ENCODE results near the gene CPE.
A peak's percentile ranks its signal among the peaks of the same experiment; 100 is the strongest.
"Not testable (repeated sequence)": the region's sequence is repeated elsewhere in the genome, so short reads cannot be mapped to it uniquely, and the experiment has no call there.

The CPE gene

DNA sequence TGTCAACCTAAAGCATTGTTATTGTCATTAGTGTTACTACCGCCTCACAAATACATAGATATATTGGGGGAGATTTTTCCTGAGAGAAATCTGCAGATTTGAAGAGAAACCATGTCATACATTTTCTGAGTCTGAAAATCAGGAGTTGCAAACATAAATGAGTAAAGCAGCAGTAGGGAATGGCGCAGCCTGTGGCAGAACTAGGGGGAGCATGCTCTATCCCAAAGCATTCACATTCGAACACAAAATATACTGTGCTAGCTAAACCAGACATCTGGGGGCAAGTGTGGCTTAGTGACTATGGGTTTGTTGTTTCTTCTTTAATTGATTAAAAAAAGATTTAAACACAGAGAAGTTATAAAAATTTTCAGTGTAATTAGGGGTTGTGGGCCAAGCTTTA lies 83.2 kb downstream of the CPE start:
- no peak for DNase-seq (ENCODE audit: low spot score)

DNA sequence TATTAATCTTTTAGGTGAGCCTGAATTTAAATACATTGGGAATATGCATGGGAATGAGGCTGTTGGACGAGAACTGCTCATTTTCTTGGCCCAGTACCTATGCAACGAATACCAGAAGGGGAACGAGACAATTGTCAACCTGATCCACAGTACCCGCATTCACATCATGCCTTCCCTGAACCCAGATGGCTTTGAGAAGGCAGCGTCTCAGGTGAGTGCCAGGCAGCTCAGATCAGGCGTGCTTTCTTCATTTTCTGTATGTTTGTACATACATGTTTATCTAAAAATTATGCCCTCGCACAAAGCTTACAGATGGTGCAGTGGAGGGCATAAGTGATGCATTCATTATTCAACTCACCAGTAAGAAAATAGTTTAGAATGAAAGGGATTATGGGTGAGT lies 85.6 kb downstream of the CPE start:
- DNase-seq (ENCODE audit: low spot score) = no peak

GRCh38 chr4:165464813-165465381 lies 86.1 kb downstream of the CPE start:
- DNase-seq (ENCODE audit: low spot score) = peak; percentile 63

DNA sequence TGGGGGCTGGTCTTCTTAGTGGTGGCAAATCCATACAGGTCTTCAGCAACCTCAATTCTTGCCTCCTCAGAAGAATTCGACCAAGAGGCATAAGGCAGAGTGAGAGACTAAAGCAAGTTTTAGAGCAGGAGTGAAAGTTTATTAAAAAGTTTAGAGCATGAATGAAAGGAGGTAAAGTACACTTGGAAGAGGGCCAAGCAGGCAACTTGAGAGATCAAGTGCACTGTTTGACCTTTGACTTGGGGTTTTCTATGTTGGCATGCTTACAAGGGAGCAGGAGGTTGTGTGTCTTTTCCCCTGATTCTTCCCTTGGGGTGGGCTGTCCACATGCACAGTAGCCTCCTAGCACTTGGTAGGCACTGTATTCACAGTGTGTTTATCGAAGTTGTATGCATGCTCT lies 91.2 kb downstream of the CPE start:
- DNase-seq (ENCODE audit: low spot score) = no peak

GRCh38 chr4:165472943-165473676 lies 94.3 kb downstream of the CPE start:
- no peak for DNase-seq (ENCODE audit: low spot score)

DNA sequence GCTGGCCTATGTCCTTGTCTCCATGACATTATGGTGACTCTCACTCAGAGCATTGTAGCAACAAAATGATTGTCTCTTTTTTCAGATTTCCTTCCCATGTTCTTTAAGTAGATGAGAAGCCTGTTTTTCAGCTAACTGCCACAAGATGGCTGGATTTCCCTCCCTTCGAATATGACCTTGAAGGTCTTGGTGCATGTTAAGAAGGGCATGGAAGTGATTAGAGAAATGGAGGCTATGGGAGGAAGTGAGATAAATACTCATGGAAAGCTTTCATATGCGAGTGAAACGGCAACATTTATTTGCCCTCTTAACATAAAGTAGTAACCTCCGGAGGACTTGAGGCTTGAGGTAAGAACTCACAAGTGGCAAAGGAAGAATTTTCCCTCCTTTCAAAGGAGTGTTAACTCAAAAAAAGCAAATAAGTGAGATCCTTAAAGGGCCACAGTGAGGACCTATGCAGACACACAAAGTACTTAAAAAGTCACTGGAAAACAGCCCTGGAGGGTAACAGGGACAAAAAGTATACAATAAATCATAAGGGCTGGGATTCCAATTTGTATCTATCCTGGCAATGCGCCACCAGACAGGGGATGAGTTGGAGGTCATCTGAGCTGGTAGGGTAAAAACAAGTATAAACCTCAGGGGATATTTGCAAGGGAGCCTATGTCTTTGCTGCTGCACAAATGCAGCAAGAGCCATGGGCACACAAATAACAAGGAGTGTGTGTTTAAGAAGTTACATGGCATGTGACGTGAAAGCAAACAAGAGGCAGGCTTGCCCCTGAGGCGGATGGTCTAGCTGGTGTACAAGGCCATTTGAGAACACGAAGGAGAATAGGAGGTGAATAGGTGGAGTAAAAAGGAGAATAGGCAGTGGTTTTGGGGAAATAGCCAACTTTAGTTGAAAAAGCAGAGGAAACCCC lies 96.2 kb downstream of the CPE start:
- DNase-seq (ENCODE audit: low spot score) = no peak

GRCh38 chr4:165475706-165476070 lies 96.9 kb downstream of the CPE start:
- no peak for DNase-seq (ENCODE audit: low spot score)

DNA sequence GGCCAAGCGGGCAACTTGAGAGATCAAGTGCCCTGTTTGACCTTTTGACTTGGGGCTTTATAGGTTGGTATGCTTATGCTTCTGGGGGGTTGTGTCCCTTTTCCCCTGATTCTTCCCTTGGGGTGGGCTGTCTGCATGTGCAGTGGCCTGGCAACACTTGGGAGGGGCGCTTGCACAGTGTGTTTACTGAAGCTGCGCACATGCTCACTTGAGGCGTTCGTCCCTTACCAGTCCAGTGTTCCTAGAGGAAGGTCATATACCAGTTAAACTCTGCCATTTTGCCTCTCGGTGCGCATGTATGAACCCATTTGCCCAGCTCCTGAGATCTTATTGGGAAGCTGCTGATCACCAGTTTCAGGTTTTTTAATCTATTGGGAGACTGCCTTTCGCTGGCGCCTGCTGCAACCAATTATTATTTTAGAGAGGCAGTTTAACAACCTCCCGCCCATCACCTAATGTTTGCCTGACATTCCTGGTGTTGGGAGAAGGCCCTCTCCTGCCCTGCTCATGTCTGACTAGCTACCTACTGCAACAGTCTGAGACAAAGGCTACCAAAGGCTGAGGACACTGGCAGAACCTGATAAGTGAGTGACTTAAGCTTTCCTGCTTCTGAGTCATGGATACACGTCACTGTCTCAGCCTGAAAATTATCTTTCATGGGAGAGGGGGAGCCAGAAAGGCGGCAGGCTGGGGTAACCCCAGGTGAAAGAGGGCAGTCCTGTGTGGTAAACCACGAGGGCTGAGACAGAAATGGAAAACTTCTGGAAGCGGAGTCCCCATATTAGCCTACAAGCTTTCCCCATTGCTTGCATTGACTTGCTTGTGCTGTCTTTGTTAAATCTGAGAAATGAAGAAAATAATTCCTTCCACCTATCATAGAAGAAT lies 97.6 kb downstream of the CPE start:
- DNase-seq (ENCODE audit: low spot score) = no peak

GRCh38 chr4:165477799-165478198 lies 99.0 kb downstream of the CPE start:
- DNase-seq (ENCODE audit: low spot score) = no peak

GRCh38 chr4:165478260-165478659 lies 99.5 kb downstream of the CPE start:
- no peak for DNase-seq (ENCODE audit: low spot score)

- no peak for DNase-seq (ENCODE audit: low spot score)
Observed at GRCh38 chr4:165481053-165481835, 102.4 kb downstream of the CPE start.

DNA sequence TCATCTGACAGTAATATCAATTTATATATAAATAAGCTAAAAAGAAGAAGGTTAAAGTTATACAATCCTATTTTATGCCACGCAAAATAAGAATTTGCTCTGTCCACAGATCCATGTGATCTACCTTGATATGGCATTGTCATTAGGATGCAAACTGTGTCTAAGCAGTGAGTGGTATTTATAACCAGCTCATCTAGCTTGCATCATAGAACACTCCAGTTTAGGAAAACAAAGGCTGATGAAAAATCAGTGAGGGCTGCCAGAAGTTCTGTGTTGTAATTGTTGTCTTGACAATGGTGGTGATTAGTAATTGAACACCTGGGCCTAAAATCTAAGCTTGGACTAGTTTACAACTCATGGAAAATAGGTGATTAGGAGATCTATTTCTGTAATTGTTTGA lies 111.0 kb downstream of the CPE start:
- no peak for DNase-seq (ENCODE audit: low spot score)

- not testable (repeated sequence) for DNase-seq (ENCODE audit: low spot score)
Observed at GRCh38 chr4:165492583-165492982, 113.8 kb downstream of the CPE start.

- peak; percentile 85 for DNase-seq (ENCODE audit: low spot score)
Observed at GRCh38 chr4:165493359-165493758, 114.6 kb downstream of the CPE start.

GRCh38 chr4:165502916-165503907 lies 124.4 kb downstream of the CPE start:
- no peak for DNase-seq (ENCODE audit: low spot score)

GRCh38 chr4:165504184-165504583 lies 125.4 kb downstream of the CPE start:
- DNase-seq (ENCODE audit: low spot score) = no peak

DNA sequence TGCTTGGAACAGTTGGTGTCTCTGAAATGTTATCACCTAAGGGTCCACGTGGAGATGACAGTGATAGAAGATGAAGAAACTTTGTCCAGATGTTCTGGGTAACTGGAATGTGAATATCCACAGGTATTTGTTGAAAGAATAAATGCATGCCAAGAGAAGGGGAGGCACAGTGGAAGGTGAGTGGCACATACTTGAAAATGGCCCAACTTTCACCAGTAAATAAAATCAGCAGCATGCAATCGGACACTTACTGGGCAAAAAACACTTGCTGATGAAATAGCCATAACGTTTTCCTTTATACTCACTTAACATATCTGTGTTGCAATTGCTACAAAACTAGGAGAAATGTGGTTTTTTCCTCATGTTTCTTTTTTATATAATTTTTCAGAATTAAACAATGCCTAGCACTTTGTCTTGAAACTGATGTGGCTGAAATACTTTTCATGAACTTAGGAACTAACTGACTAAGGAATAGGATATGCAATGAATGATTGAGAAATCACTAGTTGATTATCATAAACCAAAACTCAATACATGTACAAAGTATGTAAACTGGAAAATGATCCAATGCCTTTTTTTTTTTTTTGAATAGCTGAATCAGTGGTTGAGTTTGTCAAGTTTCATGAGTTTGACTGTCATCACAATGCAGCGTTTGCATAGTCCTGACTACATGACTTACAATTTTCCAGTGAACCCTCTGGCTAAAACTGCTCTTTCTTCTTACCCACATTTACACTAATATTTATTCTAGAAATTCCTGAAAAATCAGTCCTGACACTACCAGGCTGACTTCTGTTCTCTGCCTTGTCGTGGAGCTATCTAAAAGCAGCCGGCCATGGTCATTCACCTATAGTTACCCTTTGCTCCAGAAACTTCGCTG lies 127.4 kb downstream of the CPE start:
- peak; percentile 32 for DNase-seq (ENCODE audit: low spot score)

DNA sequence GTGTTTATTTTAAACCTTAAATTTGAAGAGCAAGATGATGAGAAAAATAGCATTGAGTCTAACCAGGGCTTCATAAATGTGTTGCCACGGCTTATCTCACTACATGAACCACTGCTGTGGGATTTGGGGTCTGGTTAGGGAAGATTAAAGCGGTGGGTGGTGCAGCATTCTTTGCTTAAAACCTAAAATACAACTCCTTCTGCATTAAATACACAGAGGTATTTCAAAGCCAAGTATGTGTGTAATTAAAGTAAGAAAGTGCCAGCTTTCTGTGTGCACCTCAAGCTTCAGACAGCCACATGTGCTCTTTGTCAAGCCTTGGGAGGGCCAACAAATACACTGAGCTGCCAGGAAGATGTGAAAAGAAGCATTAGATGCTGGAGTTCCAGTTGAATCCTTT lies 128.0 kb downstream of the CPE start:
- no peak for DNase-seq (ENCODE audit: low spot score)

DNA sequence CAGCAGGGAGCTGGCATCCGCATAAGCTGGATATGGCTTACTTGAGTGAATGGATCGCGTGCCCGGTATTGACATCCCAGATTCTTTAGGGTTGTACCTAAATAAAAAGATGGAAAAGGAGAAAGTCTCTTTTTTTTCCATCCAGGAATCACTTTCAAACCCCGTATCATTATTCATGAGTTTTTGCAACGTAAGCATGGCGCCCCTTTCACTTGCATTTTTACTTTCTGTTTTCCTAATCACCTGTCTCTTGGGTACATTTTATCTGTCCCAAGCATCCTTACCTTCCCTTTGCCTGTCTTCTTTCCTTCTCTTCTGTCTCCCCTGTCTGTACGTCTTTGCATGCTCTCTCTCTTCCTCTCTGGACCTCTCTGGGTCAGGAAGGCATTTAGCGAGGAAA lies 128.6 kb downstream of the CPE start:
- DNase-seq (ENCODE audit: low spot score) = no peak
